NOMO-1 treated with DMSO at 0.1 percent for 48 hours (cell line): ENCODE measurements around the gene OR9Q1.
"Not testable (repeated sequence)": the region's sequence is repeated elsewhere in the genome, so short reads cannot be mapped to it uniquely, and the experiment has no call there.

ENCODE experiments used
- DNase-seq: peaks from one replicate; lab custom pipeline; 2025; ENCODE audit not compliant: unreplicated experiment; lab: John Stamatoyannopoulos, UW

OR9Q1 gene

GRCh38 chr11:58133309-58134076 is 109.8 kb downstream of the OR9Q1 start:
- DNase-seq = no peak

GRCh38 chr11:58134151-58134550 is 110.5 kb downstream of the OR9Q1 start:
- no peak for DNase-seq

GRCh38 chr11:58135171-58135570 is 111.5 kb downstream of the OR9Q1 start:
- no peak for DNase-seq

- DNase-seq = no peak
Measured at GRCh38 chr11:58142761-58143160, 119.1 kb downstream of the OR9Q1 start.

GRCh38 chr11:58152781-58153180 is 129.1 kb downstream of the OR9Q1 start:
- DNase-seq = no peak

- no peak for DNase-seq
Measured at GRCh38 chr11:58164389-58164788, 140.7 kb downstream of the OR9Q1 start.

GRCh38 chr11:58164990-58165389 is 141.3 kb downstream of the OR9Q1 start:
- no peak for DNase-seq

- no peak for DNase-seq
Measured at GRCh38 chr11:58165504-58166106, 141.9 kb downstream of the OR9Q1 start.

GRCh38 chr11:58177409-58178054 is 153.9 kb downstream of the OR9Q1 start:
- no peak for DNase-seq

- DNase-seq = no peak
Measured at GRCh38 chr11:58178444-58178843, 154.8 kb downstream of the OR9Q1 start.

GRCh38 chr11:58179648-58180047 is 156.0 kb downstream of the OR9Q1 start:
- DNase-seq = no peak

GRCh38 chr11:58186938-58187337 is 163.3 kb downstream of the OR9Q1 start:
- no peak for DNase-seq

GRCh38 chr11:58188770-58189169 is 165.1 kb downstream of the OR9Q1 start, which contains the start of gene OR9Q2:
Gene OR9Q2, plus strand, starts transcription at chr11:58189070. Its CDS starts 1,421 bp downstream, at chr11:58190491.
- no peak for DNase-seq

- no peak for DNase-seq
Measured at GRCh38 chr11:58192229-58192628, 168.5 kb downstream of the OR9Q1 start.

GRCh38 chr11:58193391-58193790 is 169.7 kb downstream of the OR9Q1 start:
- DNase-seq = no peak

- no peak for DNase-seq
Measured at GRCh38 chr11:58195939-58196338, 172.3 kb downstream of the OR9Q1 start.

- DNase-seq = no peak
Measured at GRCh38 chr11:58199271-58199670, 175.6 kb downstream of the OR9Q1 start.

GRCh38 chr11:58204042-58204441 is 180.4 kb downstream of the OR9Q1 start, which contains the start of gene OR1S2:
Gene OR1S2, minus strand, starts transcription at chr11:58204142. Its CDS starts 0 bp downstream, at chr11:58204142.
- no peak for DNase-seq

GRCh38 chr11:58212420-58212819 is 188.7 kb downstream of the OR9Q1 start, which contains the start of gene OR1S1:
Gene OR1S1, plus strand, starts transcription at chr11:58212720.
- not testable (repeated sequence) for DNase-seq

GRCh38 chr11:58216476-58216875 is 192.8 kb downstream of the OR9Q1 start:
- DNase-seq = no peak

GRCh38 chr11:58222721-58223120 is 199.0 kb downstream of the OR9Q1 start:
- DNase-seq = no peak
